CD14-positive monocyte (primary cell): ENCODE results near the gene CCDC107. TPM values are rescaled to one million over a fixed set of nuclear protein-coding genes. Genes with fewer than 3 reads are reported as not detected.

Source experiments
- DNase-seq, 3 donors: peaks; one replicate each; pipeline ENCODE4 v3.0.0-alpha.2; 2011 to 2022
- H2AFZ ChIP-seq: 2 replicates; pipeline ENCODE4 v1.6.0; 2012; ENCODE audit warnings: mild to moderate bottlenecking, low read depth, low read length, inconsistent platforms; ENCODE audit not compliant: insufficient read depth, poor library complexity, severe bottlenecking
- H3K27ac ChIP-seq, 2 donors: 1 replicate in 1 of 2; 2 replicates in 1 of 2; pipeline ENCODE4 v1.5.1; 2012 to 2013; ENCODE audit warnings: low read length in 2 of 2, control low read depth in 1 of 2, inconsistent platforms in 1 of 2, low read depth in 1 of 2, mild to moderate bottlenecking in 1 of 2
- H3K27me3 ChIP-seq, 2 donors: one replicate each; pipeline versions ENCODE4 v1.6.0 to v1.6.1; 2011 to 2013; ENCODE audit warnings: low read length in 2 of 2; ENCODE audit not compliant: control insufficient read depth in 2 of 2, insufficient read depth in 2 of 2
- H3K36me3 ChIP-seq, 2 donors: replicated peaks in 1 of 2; 1 replicate in 1 of 2; 2 replicates in 1 of 2; pipeline versions ENCODE4 v1.5.1 to v1.6.1; 2012 to 2013; ENCODE audit warnings: low read length in 2 of 2, control low read depth in 1 of 2, inconsistent platforms in 1 of 2, mild to moderate bottlenecking in 1 of 2; ENCODE audit not compliant: insufficient read depth in 2 of 2, control insufficient read depth in 1 of 2
- H3K4me1 ChIP-seq, 2 donors: 1 replicate in 1 of 2; 2 replicates in 1 of 2; pipeline versions ENCODE4 v1.5.1 to v1.6.1; 2012 to 2013; ENCODE audit warnings: low read length in 2 of 2, control low read depth in 1 of 2, inconsistent platforms in 1 of 2, mild to moderate bottlenecking in 1 of 2, moderate library complexity in 1 of 2; ENCODE audit not compliant: insufficient read depth in 2 of 2, control insufficient read depth in 1 of 2
- H3K4me2 ChIP-seq: replicated peaks from 2 replicates; pipeline ENCODE3; 2012; ENCODE audit warnings: low read length, moderate library complexity, mild to moderate bottlenecking; ENCODE audit not compliant: poor library complexity, severe bottlenecking; ENCODE audit errors: extremely low read depth
- H3K4me3 ChIP-seq, 3 experiments: fragments of 200-600 bp in 1 of 3; sonication (generic) in 1 of 3; replicated peaks in 1 of 3; 1 replicate in 2 of 3; 2 replicates in 1 of 3; pipeline ENCODE4 v1.5.1; 2011 to 2013; ENCODE audit warnings: low read length in 3 of 3, mild to moderate bottlenecking in 3 of 3, control low read depth in 2 of 3, low read depth in 2 of 3, inconsistent platforms in 1 of 3, moderate library complexity in 1 of 3
- H3K79me2 ChIP-seq: 2 replicates; pipeline ENCODE4 v1.6.0; 2012; ENCODE audit warnings: mild to moderate bottlenecking, control low read depth, inconsistent platforms, low read length, moderate library complexity; ENCODE audit not compliant: insufficient read depth
- H3K9ac ChIP-seq: 2 replicates; pipeline ENCODE4 v1.6.0; 2017; ENCODE audit warnings: low read length, mild to moderate bottlenecking; ENCODE audit not compliant: insufficient read depth, poor library complexity, severe bottlenecking
- H3K9me3 ChIP-seq, 2 donors: replicated peaks in 1 of 2; 1 replicate in 1 of 2; 2 replicates in 1 of 2; pipeline versions ENCODE4 v1.5.1 to v1.6.1; 2012 to 2013; ENCODE audit warnings: low read length in 2 of 2, control low read depth in 1 of 2; ENCODE audit not compliant: control insufficient read depth in 1 of 2, insufficient read depth in 1 of 2
- H4K20me1 ChIP-seq: 2 replicates; pipeline ENCODE4 v1.6.0; 2012; ENCODE audit warnings: mild to moderate bottlenecking, low read length, control low read depth, moderate library complexity; ENCODE audit not compliant: insufficient read depth
- H3K27ac Mint-ChIP-seq, 7 donors: one replicate each; pipeline ENCODE4 v1.8.0; 2020; ENCODE audit warnings: mild to moderate bottlenecking in 7 of 7, mixed read lengths in 7 of 7, moderate library complexity in 6 of 7, inconsistent platforms in 2 of 7
- H3K27me3 Mint-ChIP-seq, 3 donors: one replicate each; pipeline ENCODE4 v1.8.0; 2021 to 2022; ENCODE audit warnings: low read depth in 3 of 3, mild to moderate bottlenecking in 3 of 3, mixed read lengths in 3 of 3, moderate library complexity in 3 of 3, inconsistent platforms in 1 of 3
- H3K36me3 Mint-ChIP-seq, 2 donors: one replicate each; pipeline ENCODE4 v1.8.0; 2020; ENCODE audit warnings: mixed read lengths in 2 of 2, inconsistent platforms in 1 of 2, mild to moderate bottlenecking in 1 of 2
- H3K4me1 Mint-ChIP-seq: one replicate; pipeline ENCODE4 v1.8.0; 2020; ENCODE audit warnings: mild to moderate bottlenecking, mixed read lengths
- H3K4me3 Mint-ChIP-seq, 2 donors: one replicate each; pipeline ENCODE4 v1.8.0; 2020; ENCODE audit warnings: mild to moderate bottlenecking in 2 of 2, mixed read lengths in 2 of 2, moderate library complexity in 1 of 2
- H3K9me3 Mint-ChIP-seq, 7 donors: one replicate each; pipeline ENCODE4 v1.8.0; 2020 to 2022; ENCODE audit warnings: mixed read lengths in 7 of 7, mild to moderate bottlenecking in 6 of 7, moderate library complexity in 6 of 7, inconsistent platforms in 2 of 7
- WGBS: methylation state at CpG from one replicate; pipeline ENCODE4 v1.1.5; 2013; ENCODE audit warnings: missing lambda C conversion rate; ENCODE audit not compliant: insufficient coverage; 5-methylcytosine and 5-hydroxymethylcytosine counted together
- intact Hi-C, 2 donors: fragments of 100-400 bp; cut with micrococcal nuclease; formaldehyde crosslinking; loops; one replicate each; pipeline versions ENCODE4 v1.15.0 to v1.15.1; 2023
- polyA plus RNA-seq, 3 donors: library from polyadenylated mRNA; depleted of rRNA in 1 of 3; unstranded in 2 of 3; stranded (reverse) in 1 of 3; fragments of 300-500 nt in 2 of 3; fragments of >200 nt in 1 of 3; fragmentation: Illumina TruSeq in 2 of 3; gene quantifications; 1 replicate in 2 of 3; 2 replicates in 1 of 3; pipeline ENCODE4 v1.2.3, GENCODE V29; 2012 to 2021
- TF ChIP-seq, protein P1 (sequence below): fragments of 200-600 bp; IDR thresholded peaks from one replicate; pipeline ENCODE4 v1.8.0; 2022; ENCODE audit warnings: antibody characterized with exemption, mild to moderate bottlenecking

Gene CCDC107
- polyA plus RNA-seq, 3 donors, result 17.2 to 32.6 (median 23.2) TPM

DNA sequence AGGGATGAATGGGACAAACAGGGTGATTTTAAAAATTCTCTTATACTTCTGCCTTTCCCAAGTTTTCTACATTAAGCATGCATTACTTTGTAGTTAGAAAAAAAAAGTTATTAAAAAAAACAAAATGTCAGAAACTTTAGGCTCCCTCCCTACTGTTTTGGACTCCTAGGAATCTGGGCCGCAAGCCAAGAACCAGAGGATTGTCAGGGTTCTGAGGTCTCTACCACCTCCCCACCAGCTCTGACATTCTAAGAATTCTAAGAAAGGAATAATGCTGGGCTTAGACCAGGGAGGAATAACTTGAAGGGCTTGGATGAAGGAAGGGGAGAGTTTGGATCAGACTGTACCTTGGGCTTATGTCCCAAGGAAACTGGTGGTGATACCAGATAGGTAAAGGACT lies 8.0 kb downstream of the CCDC107 start:
- H3K27ac ChIP-seq, result no peak overlapping the region
- H3K4me2 ChIP-seq, result no peak overlapping the region
- H3K27ac Mint-ChIP-seq, result no peak overlapping the region
- no peak for DNase-seq
- WGBS, result no CpG with 5 or more reads among the region's 1 CpG
- no peaks in the 10 kb centered on the region for H3K27me3 ChIP-seq
- peaks cover 31% of the 10 kb centered on the region for H3K79me2 ChIP-seq
- no peak overlapping the region for H3K9ac ChIP-seq
- H3K9me3 ChIP-seq, result no peaks in the 10 kb centered on the region
- intact Hi-C loops, result no loop called here
- peak overlapping the region in 1 of 2 donors; percentile 35 for H3K4me3 Mint-ChIP-seq
- peaks cover 5 to 14% of the 10 kb centered on the region in 2 donors for H3K36me3 Mint-ChIP-seq
- H3K36me3 ChIP-seq, result peaks cover 1 to 3% of the 10 kb centered on the region in 2 donors
- H2AFZ ChIP-seq, result no peak overlapping the region
- peaks cover 0 to 3% (median 1%) of the 10 kb centered on the region in 7 donors for H3K9me3 Mint-ChIP-seq
- H3K4me3 ChIP-seq, result no peak overlapping the region
- peaks cover 0 to 6% (median 3%) of the 10 kb centered on the region in 3 donors for H3K27me3 Mint-ChIP-seq
- TF ChIP-seq, protein P1, sequence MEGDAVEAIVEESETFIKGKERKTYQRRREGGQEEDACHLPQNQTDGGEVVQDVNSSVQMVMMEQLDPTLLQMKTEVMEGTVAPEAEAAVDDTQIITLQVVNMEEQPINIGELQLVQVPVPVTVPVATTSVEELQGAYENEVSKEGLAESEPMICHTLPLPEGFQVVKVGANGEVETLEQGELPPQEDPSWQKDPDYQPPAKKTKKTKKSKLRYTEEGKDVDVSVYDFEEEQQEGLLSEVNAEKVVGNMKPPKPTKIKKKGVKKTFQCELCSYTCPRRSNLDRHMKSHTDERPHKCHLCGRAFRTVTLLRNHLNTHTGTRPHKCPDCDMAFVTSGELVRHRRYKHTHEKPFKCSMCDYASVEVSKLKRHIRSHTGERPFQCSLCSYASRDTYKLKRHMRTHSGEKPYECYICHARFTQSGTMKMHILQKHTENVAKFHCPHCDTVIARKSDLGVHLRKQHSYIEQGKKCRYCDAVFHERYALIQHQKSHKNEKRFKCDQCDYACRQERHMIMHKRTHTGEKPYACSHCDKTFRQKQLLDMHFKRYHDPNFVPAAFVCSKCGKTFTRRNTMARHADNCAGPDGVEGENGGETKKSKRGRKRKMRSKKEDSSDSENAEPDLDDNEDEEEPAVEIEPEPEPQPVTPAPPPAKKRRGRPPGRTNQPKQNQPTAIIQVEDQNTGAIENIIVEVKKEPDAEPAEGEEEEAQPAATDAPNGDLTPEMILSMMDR, result no peak
- H4K20me1 ChIP-seq, result no peaks in the 10 kb centered on the region
- H3K4me1 Mint-ChIP-seq, result peaks cover 38% of the 10 kb centered on the region
- peaks cover 23 to 39% of the 10 kb centered on the region in 2 donors for H3K4me1 ChIP-seq

DNA sequence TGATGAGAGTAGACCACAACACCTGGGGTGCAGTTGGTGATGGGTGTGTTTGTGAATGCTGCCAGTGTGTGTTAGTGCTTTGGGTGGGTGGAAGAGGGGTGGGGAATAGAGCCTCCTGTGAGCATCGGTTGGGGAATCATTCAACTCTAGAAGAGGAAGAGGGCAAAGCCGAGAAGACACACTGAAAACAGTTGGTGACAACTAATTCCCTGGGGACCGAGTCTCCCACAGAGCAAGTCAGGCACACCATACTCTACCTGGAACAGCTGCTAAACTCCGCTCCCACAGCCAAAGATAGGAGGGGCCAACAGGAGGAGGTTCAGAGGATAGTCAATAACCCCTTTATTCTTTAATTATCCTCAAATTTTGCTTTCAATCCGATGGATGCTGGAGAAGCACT lies 8.5 kb downstream of the CCDC107 start:
- Histone ChIP-seq H3K79me2 (peaks cover 28% of the 10 kb centered on the region), H3K9ac (no peak overlapping the region), H4K20me1 (no peaks in the 10 kb centered on the region), H3K9me3 (no peaks in the 10 kb centered on the region), H3K4me3 (no peak overlapping the region), H2AFZ (no peak overlapping the region), H3K27ac (no peak overlapping the region), H3K4me1 (peaks cover 23 to 39% of the 10 kb centered on the region in 2 donors), H3K4me2 (no peak overlapping the region), H3K36me3 (no peaks in the 10 kb centered on the region), H3K27me3 (no peaks in the 10 kb centered on the region)
- intact Hi-C loops, result no loop called here
- H3K27me3 Mint-ChIP-seq, result peaks cover 0 to 6% (median 3%) of the 10 kb centered on the region in 3 donors
- TF ChIP-seq, protein P1, result no peak
- H3K9me3 Mint-ChIP-seq, result peaks cover 0 to 3% (median 1%) of the 10 kb centered on the region in 7 donors
- H3K4me3 Mint-ChIP-seq, result no peak overlapping the region
- peaks cover 2 to 11% of the 10 kb centered on the region in 2 donors for H3K36me3 Mint-ChIP-seq
- no peak for DNase-seq
- no peak overlapping the region for H3K27ac Mint-ChIP-seq
- 80% methylated on average over 1 of the region's 5 CpGs for WGBS
- peaks cover 38% of the 10 kb centered on the region for H3K4me1 Mint-ChIP-seq
